ENCODE measurements around the gene STK32B. TPM values are rescaled to one million over a fixed set of nuclear protein-coding genes. Genes with fewer than 3 reads are reported as not detected.

STK32B gene
- total and polyA plus RNA-seq, 2 experiments from 2014 or later: not detected

DNA sequence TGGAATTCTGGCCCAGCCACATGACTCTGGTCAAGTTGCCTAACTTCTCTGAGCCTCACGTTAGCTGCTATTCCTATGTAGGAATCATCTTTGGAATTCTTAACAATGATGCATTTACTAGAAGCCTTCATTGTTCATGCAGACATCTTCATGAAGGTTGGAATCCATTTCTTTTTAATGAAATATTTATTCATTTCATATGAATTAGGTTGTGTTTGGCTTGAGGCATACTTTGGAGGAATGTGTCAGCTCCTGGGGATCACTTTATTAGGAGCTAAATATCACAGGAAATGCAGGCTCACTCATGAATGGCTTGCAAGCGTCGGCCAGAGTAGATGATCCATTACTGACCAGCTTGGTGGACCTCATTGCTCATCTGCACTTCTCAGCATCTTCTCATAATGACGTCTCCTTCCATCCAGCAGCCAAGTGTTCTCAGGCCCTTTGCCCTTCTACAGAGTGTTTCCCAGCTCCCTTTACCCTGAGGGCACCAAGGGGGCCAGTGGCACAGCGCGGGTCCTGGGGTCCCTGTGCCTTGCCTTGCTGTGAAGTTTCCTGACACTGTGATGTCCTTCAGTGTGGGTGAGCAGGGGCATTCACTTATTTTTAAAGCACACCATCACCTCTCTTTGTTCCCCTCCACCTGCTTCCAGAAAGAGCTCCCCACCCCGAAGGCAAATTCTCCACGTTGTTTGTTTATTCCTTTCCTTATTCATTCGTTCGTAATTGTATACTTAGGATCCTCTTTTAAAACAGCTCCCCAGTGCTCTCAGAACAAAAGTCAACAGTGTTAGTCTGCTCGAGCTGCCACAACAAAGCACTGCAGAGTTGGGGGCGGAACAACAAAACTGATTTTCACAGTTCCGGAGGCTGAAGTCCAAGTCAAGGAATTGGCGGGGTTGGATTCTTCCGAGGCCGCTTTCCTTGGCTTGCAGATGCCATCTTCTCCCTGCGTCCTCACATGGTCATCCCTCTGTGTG lies 106.8 kb downstream of the STK32B start:
- no peak overlapping the region for H3K27ac ChIP-seq
- no peak for DNase-seq (ENCODE audit: low read depth in 1 of 2, low spot score in 1 of 2)
- no peaks in the 10 kb centered on the region for H3K4me1 ChIP-seq (ENCODE audit: low read depth)
- no peaks in the 10 kb centered on the region for H3K9me3 ChIP-seq (ENCODE audit: low read depth)
- H3K27me3 ChIP-seq: no peaks in the 10 kb centered on the region
- TF ChIP-seq, protein P1, sequence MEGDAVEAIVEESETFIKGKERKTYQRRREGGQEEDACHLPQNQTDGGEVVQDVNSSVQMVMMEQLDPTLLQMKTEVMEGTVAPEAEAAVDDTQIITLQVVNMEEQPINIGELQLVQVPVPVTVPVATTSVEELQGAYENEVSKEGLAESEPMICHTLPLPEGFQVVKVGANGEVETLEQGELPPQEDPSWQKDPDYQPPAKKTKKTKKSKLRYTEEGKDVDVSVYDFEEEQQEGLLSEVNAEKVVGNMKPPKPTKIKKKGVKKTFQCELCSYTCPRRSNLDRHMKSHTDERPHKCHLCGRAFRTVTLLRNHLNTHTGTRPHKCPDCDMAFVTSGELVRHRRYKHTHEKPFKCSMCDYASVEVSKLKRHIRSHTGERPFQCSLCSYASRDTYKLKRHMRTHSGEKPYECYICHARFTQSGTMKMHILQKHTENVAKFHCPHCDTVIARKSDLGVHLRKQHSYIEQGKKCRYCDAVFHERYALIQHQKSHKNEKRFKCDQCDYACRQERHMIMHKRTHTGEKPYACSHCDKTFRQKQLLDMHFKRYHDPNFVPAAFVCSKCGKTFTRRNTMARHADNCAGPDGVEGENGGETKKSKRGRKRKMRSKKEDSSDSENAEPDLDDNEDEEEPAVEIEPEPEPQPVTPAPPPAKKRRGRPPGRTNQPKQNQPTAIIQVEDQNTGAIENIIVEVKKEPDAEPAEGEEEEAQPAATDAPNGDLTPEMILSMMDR (IDR thresholded peaks at IDR 0.05; ENCODE audit: low read depth, low read length): no peak
- H3K36me3 ChIP-seq: no peaks in the 10 kb centered on the region
- H3K4me3 ChIP-seq: no peak overlapping the region

DNA sequence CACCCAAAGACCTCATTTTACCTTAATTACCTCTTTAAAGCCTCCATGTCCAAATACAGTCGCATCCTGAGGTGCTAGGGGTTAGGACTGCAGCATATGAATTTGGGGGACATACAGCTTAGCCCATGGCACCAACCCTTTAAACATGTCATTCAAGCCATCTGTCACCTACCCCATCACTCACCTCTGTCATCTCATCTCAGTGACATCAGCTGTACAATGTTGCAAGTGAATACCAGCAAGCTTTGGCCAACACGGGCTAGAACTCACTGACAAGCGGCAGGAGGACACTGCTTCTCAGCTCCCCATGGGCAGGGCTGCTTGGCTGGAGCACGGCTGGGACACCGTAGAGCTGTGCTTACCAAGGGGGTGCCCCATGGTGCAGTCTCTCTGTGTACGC lies 107.5 kb downstream of the STK32B start:
- no peaks in the 10 kb centered on the region for H3K9me3 ChIP-seq (ENCODE audit: low read depth)
- DNase-seq (ENCODE audit: low read depth in 1 of 2, low spot score in 1 of 2): no peak
- no peak overlapping the region for H3K27ac ChIP-seq
- no peaks in the 10 kb centered on the region for H3K4me1 ChIP-seq (ENCODE audit: low read depth)
- TF ChIP-seq, protein P1 (IDR thresholded peaks at IDR 0.05; ENCODE audit: low read depth, low read length): no peak
- no peaks in the 10 kb centered on the region for H3K36me3 ChIP-seq
- H3K27me3 ChIP-seq: no peaks in the 10 kb centered on the region
- no peak overlapping the region for H3K4me3 ChIP-seq

DNA sequence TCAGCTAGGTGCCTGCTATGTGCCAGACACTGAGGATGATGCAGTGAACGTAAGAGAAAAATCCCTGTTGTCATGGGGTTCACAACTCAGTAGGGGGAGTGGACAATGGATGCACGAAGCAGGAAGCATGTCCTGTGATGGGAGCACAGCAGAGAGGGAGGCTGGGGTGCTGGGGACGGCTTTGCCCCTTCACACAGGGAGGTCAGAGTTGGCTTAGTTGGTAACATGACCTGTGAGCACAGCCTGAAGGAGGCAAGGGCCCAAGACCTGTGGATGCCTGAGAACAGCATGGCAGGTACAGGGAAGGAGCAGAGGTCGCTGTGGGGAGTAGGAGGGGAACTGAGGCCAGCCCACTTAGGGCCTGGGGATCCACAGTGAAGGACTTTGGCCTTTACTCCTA lies 109.4 kb downstream of the STK32B start:
- no peak overlapping the region for H3K27ac ChIP-seq
- DNase-seq (ENCODE audit: low read depth in 1 of 2, low spot score in 1 of 2): no peak
- H3K4me1 ChIP-seq (ENCODE audit: low read depth): no peaks in the 10 kb centered on the region
- H3K4me3 ChIP-seq: no peak overlapping the region
- H3K9me3 ChIP-seq (ENCODE audit: low read depth): no peaks in the 10 kb centered on the region
- no peaks in the 10 kb centered on the region for H3K27me3 ChIP-seq
- TF ChIP-seq, protein P1 (IDR thresholded peaks at IDR 0.05; ENCODE audit: low read depth, low read length): no peak
- no peaks in the 10 kb centered on the region for H3K36me3 ChIP-seq

DNA sequence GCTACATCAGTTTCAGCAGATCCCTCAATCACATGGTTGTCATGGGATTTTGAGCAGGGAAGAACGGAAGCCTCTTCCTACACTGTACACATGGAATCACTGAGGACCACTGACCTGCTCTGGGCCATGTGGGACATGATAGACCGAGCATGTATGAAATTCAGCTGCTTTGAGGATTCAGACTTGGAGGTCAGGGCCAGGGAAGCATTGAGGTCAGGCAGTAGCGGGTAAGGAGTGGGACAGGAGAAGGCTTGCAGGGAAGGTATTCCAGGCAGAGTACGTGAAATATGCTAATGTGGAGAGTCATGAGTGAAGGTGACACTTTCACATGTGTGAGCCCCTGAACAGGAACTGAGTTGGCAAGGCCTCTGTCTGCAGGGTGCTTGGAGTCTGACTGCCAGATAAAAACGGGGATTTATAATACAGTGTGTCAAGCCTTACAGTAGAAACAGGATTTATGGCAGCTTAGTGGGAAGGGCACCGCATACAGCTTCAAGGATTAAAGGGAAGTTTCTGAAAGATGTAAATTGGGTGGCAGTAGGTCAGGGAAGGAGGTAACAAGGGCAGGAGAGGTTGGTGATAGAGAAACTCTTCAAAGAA lies 111.7 kb downstream of the STK32B start:
- no peak overlapping the region for H3K4me3 ChIP-seq
- no peaks in the 10 kb centered on the region for H3K27me3 ChIP-seq
- H3K36me3 ChIP-seq: no peaks in the 10 kb centered on the region
- no peak for DNase-seq (ENCODE audit: low read depth in 1 of 2, low spot score in 1 of 2)
- H3K9me3 ChIP-seq (ENCODE audit: low read depth): no peaks in the 10 kb centered on the region
- H3K27ac ChIP-seq: no peak overlapping the region
- H3K4me1 ChIP-seq (ENCODE audit: low read depth): no peaks in the 10 kb centered on the region
- TF ChIP-seq, protein P1 (IDR thresholded peaks at IDR 0.05; ENCODE audit: low read depth, low read length): no peak

DNA sequence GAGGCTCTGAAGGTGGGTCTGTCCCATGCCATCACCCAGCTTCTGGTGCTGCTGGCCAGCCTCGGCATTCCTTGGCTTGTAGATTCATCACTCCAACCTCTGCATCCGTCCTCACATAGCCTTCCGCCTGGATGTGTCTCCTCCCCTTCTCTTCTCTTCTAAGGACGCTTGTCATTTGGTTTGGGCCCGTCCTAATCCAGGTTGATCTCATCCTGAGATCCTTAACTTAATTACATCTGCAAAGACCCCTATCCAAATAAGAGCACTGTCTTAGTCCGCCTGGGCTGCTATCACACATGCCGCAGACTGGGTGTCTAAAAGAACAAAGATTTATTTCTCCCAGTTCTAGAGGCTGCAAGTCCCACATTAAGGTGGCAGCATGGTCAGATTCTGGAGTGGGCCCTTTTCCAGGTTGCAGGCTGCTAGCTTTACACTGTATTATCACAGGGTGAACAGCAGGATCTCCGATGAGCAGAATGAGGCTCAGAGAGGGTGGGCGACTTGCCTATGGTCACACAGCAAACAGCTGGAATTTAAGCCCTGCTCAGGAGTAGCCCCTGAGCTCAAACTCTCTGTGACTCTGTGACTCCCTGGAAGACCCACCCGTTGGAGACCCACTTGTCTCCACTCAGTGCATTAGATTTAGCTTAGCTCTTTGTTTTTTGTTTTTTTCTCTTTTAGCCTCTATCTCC lies 113.1 kb downstream of the STK32B start:
- DNase-seq (ENCODE audit: low read depth in 1 of 2, low spot score in 1 of 2): no peak
- Histone ChIP-seq H3K4me3 (no peak overlapping the region), H3K27ac (no peak overlapping the region), H3K27me3 (no peaks in the 10 kb centered on the region), H3K4me1 (ENCODE audit: low read depth) (no peaks in the 10 kb centered on the region), H3K36me3 (no peaks in the 10 kb centered on the region), H3K9me3 (ENCODE audit: low read depth) (no peaks in the 10 kb centered on the region)
- TF ChIP-seq, protein P1 (IDR thresholded peaks at IDR 0.05; ENCODE audit: low read depth, low read length): no peak

All from cardiac muscle cell (in vitro differentiated cells and primary cell).